Fibroblast of lung (primary cell): ENCODE measurements around the gene TMEM217.

Experiments used
- CTCF ChIP-seq, 2 donors: IDR thresholded peaks in 1 of 2; conservative IDR thresholded peaks in 1 of 2; 1 replicate in 1 of 2; 2 replicates in 1 of 2; pipeline ENCODE4 v1.5.1; 2011 to 2012; ENCODE audit warnings: low read length in 2 of 2, control low read depth in 1 of 2, inconsistent platforms in 1 of 2, low read depth in 1 of 2, mild to moderate bottlenecking in 1 of 2
- EZH2 ChIP-seq: IDR thresholded peaks from 2 replicates; pipeline ENCODE4 v1.5.1; 2012; ENCODE audit warnings: low read length, control low read depth, mild to moderate bottlenecking; ENCODE audit errors: missing control alignments

- no peak for TF ChIP-seq EZH2
- no peak for TF ChIP-seq CTCF (conservative IDR thresholded peaks at IDR 0.05 in 1 of 2, IDR thresholded peaks at IDR 0.05 in 1 of 2; ENCODE audit: low read depth in 1 of 2, low read length in 2 of 2)
Measured at GRCh38 chr6:37254881-37255280, 3.1 kb downstream of the TMEM217 start.
